ENCODE measurements around the gene HSP90AB1. TPM values are rescaled to one million over a fixed set of nuclear protein-coding genes. Genes with fewer than 3 reads are reported as not detected.

Gene HSP90AB1
- total RNA-seq, 1 donor from 2014 or later = 256 TPM

- peak; percentile 48 for DNase-seq (ENCODE audit: low spot score)
Observed at GRCh38 chr6:44268095-44268628, 21.3 kb downstream of the HSP90AB1 start.

- no peak for DNase-seq (ENCODE audit: low spot score)
Observed at GRCh38 chr6:44269178-44269920, 22.4 kb downstream of the HSP90AB1 start.

- DNase-seq (ENCODE audit: low spot score) = no peak
Observed at GRCh38 chr6:44269921-44270525, 23.1 kb downstream of the HSP90AB1 start, which contains the start of gene TMEM151B. TSS of gene TMEM151B (plus strand) at chr6:44270450. CDS start at chr6:44270743, 293 bp downstream.

- DNase-seq (ENCODE audit: low spot score) = no peak
Observed at GRCh38 chr6:44270526-44271405, 23.9 kb downstream of the HSP90AB1 start.

- DNase-seq (ENCODE audit: low spot score) = no peak
Observed at GRCh38 chr6:44271406-44271723, 24.5 kb downstream of the HSP90AB1 start.

GRCh38 chr6:44271914-44272313, 25.0 kb downstream of the HSP90AB1 start:
- no peak for DNase-seq (ENCODE audit: low spot score)

GRCh38 chr6:44272529-44272928, 25.6 kb downstream of the HSP90AB1 start:
- no peak for DNase-seq (ENCODE audit: low spot score)

- DNase-seq (ENCODE audit: low spot score) = no peak
Observed at GRCh38 chr6:44272999-44273566, 26.2 kb downstream of the HSP90AB1 start.

GRCh38 chr6:44273617-44274016, 26.7 kb downstream of the HSP90AB1 start:
- no peak for DNase-seq (ENCODE audit: low spot score)

GRCh38 chr6:44275271-44275748, 28.4 kb downstream of the HSP90AB1 start:
- DNase-seq (ENCODE audit: low spot score) = no peak

GRCh38 chr6:44275749-44276648, 29.1 kb downstream of the HSP90AB1 start:
- DNase-seq (ENCODE audit: low spot score) = no peak

GRCh38 chr6:44276667-44277640, 30.1 kb downstream of the HSP90AB1 start:
- no peak for DNase-seq (ENCODE audit: low spot score)

GRCh38 chr6:44277763-44278162, 30.9 kb downstream of the HSP90AB1 start:
- no peak for DNase-seq (ENCODE audit: low spot score)

- DNase-seq (ENCODE audit: low spot score) = no peak
Observed at GRCh38 chr6:44278315-44278714, 31.4 kb downstream of the HSP90AB1 start.

GRCh38 chr6:44278774-44279697, 32.1 kb downstream of the HSP90AB1 start:
- DNase-seq (ENCODE audit: low spot score) = no peak

- DNase-seq (ENCODE audit: low spot score) = no peak
Observed at GRCh38 chr6:44284121-44284520, 37.2 kb downstream of the HSP90AB1 start.

GRCh38 chr6:44284867-44285266, 38.0 kb downstream of the HSP90AB1 start:
- DNase-seq (ENCODE audit: low spot score) = no peak

Measured in umbilical cord (tissue), 2 donors.